Kidney (tissue), 14 donors: ENCODE measurements around the gene L1CAM. TPM values are rescaled to one million over a fixed set of nuclear protein-coding genes. Genes with fewer than 3 reads are reported as not detected.

Experiments
- DNase-seq, 5 donors: peaks; one replicate each; pipeline ENCODE4 v3.0.0-alpha.2; 2013 to 2020
- FAIRE-seq: peaks from 2 replicates; lab custom pipeline; 2012; peaks lifted over from hg19 to GRCh38; lab: Jason Lieb, UNC
- H3K27ac ChIP-seq, 2 donors: one replicate each; pipeline ENCODE4 v1.7.0; 2013; ENCODE audit warnings: low read depth in 2 of 2, low read length in 2 of 2, inconsistent platforms in 1 of 2
- H3K27me3 ChIP-seq: one replicate; pipeline ENCODE4 v1.7.1; 2013; ENCODE audit warnings: low read length, inconsistent platforms; ENCODE audit not compliant: control insufficient read depth, insufficient read depth
- H3K36me3 ChIP-seq, 3 donors: one replicate each; pipeline versions ENCODE4 v1.7.0 to v1.7.1; 2013; ENCODE audit warnings: low read length in 3 of 3, control low read depth in 1 of 3, inconsistent platforms in 1 of 3; ENCODE audit not compliant: insufficient read depth in 3 of 3, control insufficient read depth in 2 of 3
- H3K4me1 ChIP-seq, 3 donors: one replicate each; pipeline versions ENCODE4 v1.7.0 to v1.7.1; 2013; ENCODE audit warnings: low read length in 3 of 3, inconsistent platforms in 1 of 3, low read depth in 1 of 3; ENCODE audit not compliant: control insufficient read depth in 2 of 3, insufficient read depth in 2 of 3
- H3K4me3 ChIP-seq, 3 donors: one replicate each; pipeline versions ENCODE4 v1.7.0 to v1.8.1; 2013; ENCODE audit warnings: low read length in 3 of 3, control low read depth in 1 of 3, inconsistent platforms in 1 of 3
- H3K9ac ChIP-seq, 3 donors: one replicate each; pipeline versions ENCODE4 v1.7.0 to v1.7.1; 2013; ENCODE audit warnings: low read length in 3 of 3, control low read depth in 1 of 3, inconsistent platforms in 1 of 3
- H3K9me3 ChIP-seq, 3 donors: one replicate each; pipeline versions ENCODE4 v1.7.0 to v1.7.1; 2013; ENCODE audit warnings: low read length in 3 of 3, control low read depth in 1 of 3, inconsistent platforms in 1 of 3; ENCODE audit not compliant: control insufficient read depth in 2 of 3, insufficient read depth in 1 of 3
- intact Hi-C: fragments of 100-400 bp; cut with DNase I; formaldehyde crosslinking; loops from one replicate; pipeline ENCODE4 v1.11.1; 2022
- polyA plus RNA-seq: library from polyadenylated mRNA; stranded (reverse); fragments of 350-450 nt; fragmentation: Illumina TruSeq; extraction: RNeasy Lipid Tissue Mini Kit (QIAGEN cat#74804); gene quantifications from one replicate; pipeline ENCODE4 v1.2.3, GENCODE V29; 2014; ENCODE audit warnings: low read depth, low replicate concordance; ENCODE audit not compliant: insufficient read depth
- total RNA-seq: library from RNA; stranded (reverse); fragmentation: NEBNext Ultra II Directional; extraction: Animal tissue kit (Norgen Biotek cat#: 25700); gene quantifications from one replicate; pipeline ENCODE4 v1.2.1, GENCODE V29; 2021
- TF ChIP-seq, protein P1 (sequence below): IDR thresholded peaks from 3 replicates; pipeline ENCODE4 v1.5.1; 2012; ENCODE audit warnings: mild to moderate bottlenecking, moderate library complexity, borderline replicate concordance; ENCODE audit not compliant: insufficient read depth; ENCODE audit errors: extremely low read depth
- donor health status: control.
- donor health status: control.
- donor health status: control.
- donor health status: control.
- donor health status: control.
- donor health status: DM: yes; HTN: yes; CAD: no.
- donor health status: Normal renal cell carcinoma (clear cell type).

L1CAM gene
- total and polyA plus RNA-seq, 2 donors from 2014 or later, result 26.1 to 71.9 TPM

DNA sequence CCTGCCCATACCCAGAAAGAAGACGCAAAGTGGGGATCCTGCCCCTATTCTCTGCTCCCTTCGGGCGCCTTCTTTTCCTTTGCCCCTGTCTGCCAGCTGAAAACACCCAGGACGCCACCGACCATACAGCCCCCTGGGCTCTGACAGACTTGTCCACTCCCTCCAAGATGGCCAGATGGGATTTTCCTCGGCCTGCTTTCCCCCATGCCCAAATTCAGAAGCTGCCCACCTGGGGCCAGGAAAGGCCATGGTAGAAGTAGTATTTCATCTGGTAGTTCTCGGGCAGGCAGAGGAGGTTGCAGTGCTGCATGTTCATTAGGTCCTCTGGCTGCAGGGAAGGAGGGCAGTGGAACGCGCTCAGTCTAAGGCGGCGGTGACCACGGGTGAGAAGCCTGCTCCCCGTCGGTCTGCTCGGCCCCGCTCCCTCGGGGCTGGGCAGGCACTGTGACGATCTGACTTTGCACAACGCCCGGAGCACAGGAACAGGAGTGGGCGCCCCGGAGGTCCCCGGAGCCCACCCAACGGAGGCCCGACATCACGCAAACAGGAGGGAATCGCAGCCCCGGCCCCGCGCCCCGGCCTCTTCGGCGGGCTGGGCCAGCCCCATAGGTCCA is 48.3 kb upstream of the L1CAM start:
- intact Hi-C loops, result no loop called here
- TF ChIP-seq, protein P1, sequence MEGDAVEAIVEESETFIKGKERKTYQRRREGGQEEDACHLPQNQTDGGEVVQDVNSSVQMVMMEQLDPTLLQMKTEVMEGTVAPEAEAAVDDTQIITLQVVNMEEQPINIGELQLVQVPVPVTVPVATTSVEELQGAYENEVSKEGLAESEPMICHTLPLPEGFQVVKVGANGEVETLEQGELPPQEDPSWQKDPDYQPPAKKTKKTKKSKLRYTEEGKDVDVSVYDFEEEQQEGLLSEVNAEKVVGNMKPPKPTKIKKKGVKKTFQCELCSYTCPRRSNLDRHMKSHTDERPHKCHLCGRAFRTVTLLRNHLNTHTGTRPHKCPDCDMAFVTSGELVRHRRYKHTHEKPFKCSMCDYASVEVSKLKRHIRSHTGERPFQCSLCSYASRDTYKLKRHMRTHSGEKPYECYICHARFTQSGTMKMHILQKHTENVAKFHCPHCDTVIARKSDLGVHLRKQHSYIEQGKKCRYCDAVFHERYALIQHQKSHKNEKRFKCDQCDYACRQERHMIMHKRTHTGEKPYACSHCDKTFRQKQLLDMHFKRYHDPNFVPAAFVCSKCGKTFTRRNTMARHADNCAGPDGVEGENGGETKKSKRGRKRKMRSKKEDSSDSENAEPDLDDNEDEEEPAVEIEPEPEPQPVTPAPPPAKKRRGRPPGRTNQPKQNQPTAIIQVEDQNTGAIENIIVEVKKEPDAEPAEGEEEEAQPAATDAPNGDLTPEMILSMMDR, result no peak
- peak overlapping the region; percentile 57 to 72 (median 60) for H3K4me3 ChIP-seq
- H3K27ac ChIP-seq, result no peak overlapping the region
- peaks cover 0 to 2% (median 0%) of the 10 kb centered on the region in 3 donors for H3K36me3 ChIP-seq
- no peaks in the 10 kb centered on the region for H3K9me3 ChIP-seq
- DNase-seq, result peak in 1 of 5 donors; percentile 75
- H3K27me3 ChIP-seq, result no peaks in the 10 kb centered on the region
- peak overlapping the region in 1 of 3 donors; percentile 51 for H3K9ac ChIP-seq
- no peak for FAIRE-seq
- H3K4me1 ChIP-seq, result peaks cover 0 to 4% (median under 1%) of the 10 kb centered on the region in 3 donors

- no peak for DNase-seq
- Histone ChIP-seq H3K27me3 (no peaks in the 10 kb centered on the region), H3K4me3 (peak overlapping the region in 2 of 3 donors; percentile 60 to 72), H3K9ac (peak overlapping the region in 1 of 3 donors; percentile 51), H3K36me3 (peaks cover 0 to 2% (median 0%) of the 10 kb centered on the region in 3 donors), H3K4me1 (peaks cover 0 to 5% (median 5%) of the 10 kb centered on the region in 3 donors), H3K27ac (no peak overlapping the region), H3K9me3 (no peaks in the 10 kb centered on the region)
- TF ChIP-seq, protein P1, result no peak
- no peak for FAIRE-seq
- intact Hi-C loops, result no loop called here
Measured at GRCh38 chrX:153933748-153934147, 47.8 kb upstream of the L1CAM start.

DNA sequence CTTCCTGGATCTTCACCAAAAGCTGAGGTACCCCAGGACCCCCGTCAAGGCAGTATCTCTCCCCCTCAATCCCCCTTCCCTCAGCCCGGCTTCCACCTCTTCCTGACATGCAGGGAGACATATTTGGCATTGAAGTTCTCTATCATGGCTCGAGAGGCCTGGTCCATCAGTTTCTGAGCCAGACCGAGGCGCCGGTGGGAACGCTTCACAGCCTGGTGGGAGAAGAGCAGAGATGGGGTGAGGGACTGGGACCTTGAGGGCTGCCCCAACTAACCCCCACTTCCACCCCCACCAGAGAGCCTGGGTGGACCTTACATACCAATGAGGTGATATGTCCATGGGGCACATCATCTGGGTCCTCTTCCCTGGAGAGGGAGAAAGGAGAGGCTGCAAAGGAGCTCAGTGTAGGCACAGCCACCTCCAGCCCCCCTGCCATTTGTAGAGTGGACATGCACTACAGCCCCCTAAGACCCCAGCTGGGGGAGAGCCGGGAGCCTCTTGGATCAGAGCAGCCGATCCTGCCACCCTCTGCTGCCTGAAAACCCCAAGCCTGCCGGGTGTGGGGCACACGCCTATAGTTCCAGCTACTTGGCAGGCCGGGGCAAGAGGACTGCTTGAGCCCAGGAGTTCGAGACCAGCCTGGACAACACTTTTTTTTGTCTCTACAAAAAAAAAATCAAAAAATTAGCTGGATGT is 46.4 kb upstream of the L1CAM start:
- FAIRE-seq (no peak), DNase-seq (peak in 1 of 5 donors; percentile 65)
- Histone ChIP-seq H3K4me1 (peaks cover 0 to 5% (median 5%) of the 10 kb centered on the region in 3 donors), H3K4me3 (no peak overlapping the region), H3K27ac (no peak overlapping the region), H3K27me3 (no peaks in the 10 kb centered on the region), H3K36me3 (peaks cover 0 to 2% (median 0%) of the 10 kb centered on the region in 3 donors), H3K9ac (no peak overlapping the region), H3K9me3 (no peaks in the 10 kb centered on the region)
- intact Hi-C loops, result no loop called here
- TF ChIP-seq, protein P1, result no peak
